ENCODE results near the gene CDC34. TPM values are rescaled to one million over a fixed set of nuclear protein-coding genes. Genes with fewer than 3 reads are reported as not detected.

The CDC34 gene
- total RNA-seq, 1 experiment from 2014 or later, result 129 TPM

GRCh38 chr19:541699-542098 is 10.1 kb downstream of the CDC34 start:
- CTCF ChIA-PET, result interaction anchor here (1.2 to 1.3 kb wide), 2 partner anchors 9 to 31 kb away, joined by 6 to 7 read pairs; no protein-coding TSS in a partner anchor
- H3K9me3 Mint-ChIP-seq, result no peaks in the 10 kb centered on the region

GRCh38 chr19:542173-542866 is 10.8 kb downstream of the CDC34 start:
- Mint-ChIP-seq H3K27ac (no peak overlapping the region), H3K36me3 (peaks cover 11% of the 10 kb centered on the region), H3K4me1 (peaks cover 7% of the 10 kb centered on the region), H3K4me3 (no peak overlapping the region), H3K9me3 (no peaks in the 10 kb centered on the region), H3K27me3 (ENCODE audit: low read depth) (no peaks in the 10 kb centered on the region)
- no peak for DNase-seq (ENCODE audit: low spot score)
- ChIA-PET POLR2A (interaction anchor here (0.6 to 1.5 kb wide), 4 partner anchors 10 to 71 kb away, joined by 3 to 7 read pairs (median 4); partner anchors contain the start of gene CDC34), CTCF (interaction anchor here (1.2 to 1.3 kb wide), 2 partner anchors 10 to 31 kb away, joined by 6 to 7 read pairs; no protein-coding TSS in a partner anchor)
- ATAC-seq, result no peak
- no peak for TF ChIP-seq ARID4B (CRISPR knock-in tag; IDR thresholded peaks at IDR 0.05; ENCODE audit: borderline replicate concordance)
- no peak for TF ChIP-seq ZNF138 (CRISPR knock-in tag; conservative IDR thresholded peaks at IDR 0.05)
- no peak for TF ChIP-seq ZNF219 (CRISPR knock-in tag; IDR thresholded peaks at IDR 0.05; ENCODE audit: borderline replicate concordance)
- TF ChIP-seq CREB1 (CRISPR knock-in tag; IDR thresholded peaks at IDR 0.05), result no peak
- no peak for TF ChIP-seq JAZF1 (CRISPR knock-in tag; IDR thresholded peaks at IDR 0.05)

More at GRCh38 chr19:541699-542098, 10.1 kb downstream of the CDC34 start:
- H3K4me1 Mint-ChIP-seq, result peaks cover 7% of the 10 kb centered on the region
- DNase-seq (ENCODE audit: low spot score) (no peak), ATAC-seq (no peak)
- H3K36me3 Mint-ChIP-seq, result peaks cover 11% of the 10 kb centered on the region
- POLR2A ChIA-PET, result interaction anchor here (1.0 to 1.5 kb wide), 3 partner anchors 10 to 13 kb away, joined by 3 to 7 read pairs (median 5); partner anchors contain the start of gene CDC34
- H3K4me3 Mint-ChIP-seq, result no peak overlapping the region
- no peaks in the 10 kb centered on the region for H3K27me3 Mint-ChIP-seq (ENCODE audit: low read depth)
- TF ChIP-seq JUN (CRISPR knock-in tag; IDR thresholded peaks at IDR 0.05) (no peak), ZNF671 (CRISPR knock-in tag; IDR thresholded peaks at IDR 0.05) (no peak), NFYB (CRISPR knock-in tag; conservative IDR thresholded peaks at IDR 0.05; ENCODE audit: low read depth) (no peak), SOX15 (CRISPR knock-in tag; IDR thresholded peaks at IDR 0.05) (no peak), ATF2 (CRISPR knock-in tag; IDR thresholded peaks at IDR 0.05; ENCODE audit: borderline replicate concordance, low read depth) (no peak), ZNF512 (CRISPR knock-in tag; IDR thresholded peaks at IDR 0.05; ENCODE audit: borderline replicate concordance) (no peak), ZNF263 (CRISPR knock-in tag; IDR thresholded peaks at IDR 0.05; ENCODE audit: low read depth) (no peak), ZNF396 (CRISPR knock-in tag; IDR thresholded peaks at IDR 0.05; ENCODE audit: borderline replicate concordance) (no peak), CBFB (CRISPR knock-in tag; IDR thresholded peaks at IDR 0.05; ENCODE audit: low read depth) (no peak), ERG (CRISPR knock-in tag; IDR thresholded peaks at IDR 0.05) (no peak)
- TF ChIP-seq, protein P1, sequence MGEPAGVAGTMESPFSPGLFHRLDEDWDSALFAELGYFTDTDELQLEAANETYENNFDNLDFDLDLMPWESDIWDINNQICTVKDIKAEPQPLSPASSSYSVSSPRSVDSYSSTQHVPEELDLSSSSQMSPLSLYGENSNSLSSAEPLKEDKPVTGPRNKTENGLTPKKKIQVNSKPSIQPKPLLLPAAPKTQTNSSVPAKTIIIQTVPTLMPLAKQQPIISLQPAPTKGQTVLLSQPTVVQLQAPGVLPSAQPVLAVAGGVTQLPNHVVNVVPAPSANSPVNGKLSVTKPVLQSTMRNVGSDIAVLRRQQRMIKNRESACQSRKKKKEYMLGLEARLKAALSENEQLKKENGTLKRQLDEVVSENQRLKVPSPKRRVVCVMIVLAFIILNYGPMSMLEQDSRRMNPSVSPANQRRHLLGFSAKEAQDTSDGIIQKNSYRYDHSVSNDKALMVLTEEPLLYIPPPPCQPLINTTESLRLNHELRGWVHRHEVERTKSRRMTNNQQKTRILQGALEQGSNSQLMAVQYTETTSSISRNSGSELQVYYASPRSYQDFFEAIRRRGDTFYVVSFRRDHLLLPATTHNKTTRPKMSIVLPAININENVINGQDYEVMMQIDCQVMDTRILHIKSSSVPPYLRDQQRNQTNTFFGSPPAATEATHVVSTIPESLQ (CRISPR knock-in tag; IDR thresholded peaks at IDR 0.05), result no peak
- TF ChIP-seq, protein P2, sequence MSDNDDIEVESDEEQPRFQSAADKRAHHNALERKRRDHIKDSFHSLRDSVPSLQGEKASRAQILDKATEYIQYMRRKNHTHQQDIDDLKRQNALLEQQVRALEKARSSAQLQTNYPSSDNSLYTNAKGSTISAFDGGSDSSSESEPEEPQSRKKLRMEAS (CRISPR knock-in tag; IDR thresholded peaks at IDR 0.05), result no peak
- H3K27ac Mint-ChIP-seq, result no peak overlapping the region
